ENCODE results near the gene TAS1R3.

TAS1R3 gene

DNA sequence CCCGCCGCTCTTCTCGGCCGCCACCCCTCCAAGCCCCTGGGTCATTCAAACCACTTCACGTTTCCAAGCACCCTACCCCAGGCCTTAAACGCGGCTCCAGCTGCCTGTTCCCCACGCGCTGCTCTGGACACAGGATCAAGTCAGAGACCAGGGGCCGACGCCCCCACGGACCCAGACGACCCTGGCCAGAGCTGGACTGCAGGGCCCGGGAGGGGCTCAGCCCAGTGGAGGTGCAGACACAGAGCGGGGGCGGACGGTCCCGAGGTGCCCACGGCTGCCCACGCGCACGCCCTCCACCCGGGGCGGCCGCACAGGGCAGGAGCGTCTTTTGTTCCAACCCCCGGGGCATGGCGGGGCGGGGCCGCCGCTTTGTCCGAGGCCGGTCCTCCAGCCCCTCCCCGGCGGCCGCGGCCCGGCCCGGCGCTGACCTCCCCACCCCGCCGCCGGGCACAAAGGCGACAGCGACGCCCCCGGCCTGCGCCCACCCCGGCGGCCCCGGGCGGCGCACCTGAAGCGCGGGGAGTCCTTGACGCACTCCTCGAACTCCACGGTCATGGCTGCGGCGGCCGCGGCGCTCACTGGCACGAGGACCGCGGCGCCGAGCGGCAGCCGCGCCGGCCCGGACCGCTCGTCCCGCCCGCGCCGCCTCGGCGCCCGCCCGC lies 23.7 kb upstream of the TAS1R3 start (continued):
- TF ChIP-seq, protein P1, sequence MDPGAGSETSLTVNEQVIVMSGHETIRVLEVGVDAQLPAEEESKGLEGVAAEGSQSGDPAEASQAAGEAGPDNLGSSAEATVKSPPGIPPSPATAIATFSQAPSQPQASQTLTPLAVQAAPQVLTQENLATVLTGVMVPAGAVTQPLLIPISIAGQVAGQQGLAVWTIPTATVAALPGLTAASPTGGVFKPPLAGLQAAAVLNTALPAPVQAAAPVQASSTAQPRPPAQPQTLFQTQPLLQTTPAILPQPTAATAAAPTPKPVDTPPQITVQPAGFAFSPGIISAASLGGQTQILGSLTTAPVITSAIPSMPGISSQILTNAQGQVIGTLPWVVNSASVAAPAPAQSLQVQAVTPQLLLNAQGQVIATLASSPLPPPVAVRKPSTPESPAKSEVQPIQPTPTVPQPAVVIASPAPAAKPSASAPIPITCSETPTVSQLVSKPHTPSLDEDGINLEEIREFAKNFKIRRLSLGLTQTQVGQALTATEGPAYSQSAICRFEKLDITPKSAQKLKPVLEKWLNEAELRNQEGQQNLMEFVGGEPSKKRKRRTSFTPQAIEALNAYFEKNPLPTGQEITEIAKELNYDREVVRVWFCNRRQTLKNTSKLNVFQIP (CRISPR knock-in tag; IDR thresholded peaks at IDR 0.05; ENCODE audit: borderline replicate concordance, low read depth): no peak

GRCh38 chr1:1307923-1308755 lies 22.9 kb upstream of the TAS1R3 start, which contains the start of the genes ACAP3 and PUSL1:
Gene ACAP3 (minus strand): TSS chr1:1307930. CDS start chr1:1307815, 115 bp downstream.
Gene PUSL1 (plus strand): TSS chr1:1308597. CDS start chr1:1308644, 47 bp downstream.
- ATAC-seq: peak; percentile 56
- no peak for TF ChIP-seq TOX (CRISPR knock-in tag; IDR thresholded peaks at IDR 0.05; ENCODE audit: borderline replicate concordance)
- TF ChIP-seq GLIS3 (CRISPR knock-in tag; IDR thresholded peaks at IDR 0.05): no peak
- TF ChIP-seq PPARA (CRISPR knock-in tag; IDR thresholded peaks at IDR 0.05; ENCODE audit: borderline replicate concordance): no peak
- TF ChIP-seq ARNTL (CRISPR knock-in tag; IDR thresholded peaks at IDR 0.05; ENCODE audit: borderline replicate concordance, low read depth): no peak

DNA sequence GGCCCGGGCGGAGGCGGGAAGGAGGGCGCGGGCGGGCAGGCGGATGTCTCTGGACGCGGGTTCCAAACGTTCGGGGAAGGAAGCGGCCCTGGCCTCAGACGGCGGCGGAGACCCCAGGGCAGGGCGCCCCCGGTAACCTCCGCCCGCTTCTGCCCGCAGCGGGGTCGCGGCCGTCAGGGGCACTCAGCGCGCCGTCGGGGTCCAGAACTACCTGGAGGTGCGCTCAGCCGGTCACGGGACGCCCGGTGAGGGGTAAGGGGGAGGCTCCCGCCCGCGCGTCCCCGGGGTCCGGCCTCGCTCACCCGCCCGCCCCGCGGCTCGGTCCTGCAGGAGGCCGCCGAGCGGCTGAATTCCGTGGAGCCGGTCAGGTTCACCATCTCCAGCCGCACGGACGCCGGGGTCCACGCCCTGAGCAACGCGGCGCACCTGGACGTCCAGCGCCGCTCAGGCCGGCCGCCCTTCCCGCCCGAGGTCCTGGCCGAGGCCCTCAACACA lies 22.3 kb upstream of the TAS1R3 start:
- ATAC-seq: peak; percentile 2
- TF ChIP-seq OSR1 (CRISPR knock-in tag; IDR thresholded peaks at IDR 0.05) (no peak), CSDC2 (CRISPR knock-in tag; IDR thresholded peaks at IDR 0.05) (no peak), ESRRG (CRISPR knock-in tag; IDR thresholded peaks at IDR 0.05) (no peak), ZNF8 (CRISPR knock-in tag; IDR thresholded peaks at IDR 0.05) (no peak), PPARA (CRISPR knock-in tag; IDR thresholded peaks at IDR 0.05; ENCODE audit: borderline replicate concordance) (no peak), ISL1 (CRISPR knock-in tag; IDR thresholded peaks at IDR 0.05) (no peak), ZNF565 (CRISPR knock-in tag; conservative IDR thresholded peaks at IDR 0.05; ENCODE audit: low read depth) (no peak), CREB5 (CRISPR knock-in tag; IDR thresholded peaks at IDR 0.05; ENCODE audit: low read depth) (no peak), ZFP30 (CRISPR knock-in tag; IDR thresholded peaks at IDR 0.05) (no peak)

- peak; percentile 0 for ATAC-seq
- TF ChIP-seq ZNF70 (CRISPR knock-in tag; IDR thresholded peaks at IDR 0.05) (no peak), ZFP30 (CRISPR knock-in tag; IDR thresholded peaks at IDR 0.05) (no peak), TOX (CRISPR knock-in tag; IDR thresholded peaks at IDR 0.05; ENCODE audit: borderline replicate concordance) (no peak), PATZ1 (CRISPR knock-in tag; IDR thresholded peaks at IDR 0.05; ENCODE audit: borderline replicate concordance) (no peak), ISL1 (CRISPR knock-in tag; IDR thresholded peaks at IDR 0.05) (no peak), OSR1 (CRISPR knock-in tag; IDR thresholded peaks at IDR 0.05) (no peak), CREB5 (CRISPR knock-in tag; IDR thresholded peaks at IDR 0.05; ENCODE audit: low read depth) (no peak), ZFP3 (CRISPR knock-in tag; IDR thresholded peaks at IDR 0.05) (no peak), CSDC2 (CRISPR knock-in tag; IDR thresholded peaks at IDR 0.05) (no peak), SNAI2 (CRISPR knock-in tag; IDR thresholded peaks at IDR 0.05) (no peak), ZC3H10 (CRISPR knock-in tag; IDR thresholded peaks at IDR 0.05) (no peak), ZNF8 (CRISPR knock-in tag; IDR thresholded peaks at IDR 0.05) (no peak), BACH2 (CRISPR knock-in tag; IDR thresholded peaks at IDR 0.05; ENCODE audit: borderline replicate concordance) (no peak)
- TF ChIP-seq, protein P2, sequence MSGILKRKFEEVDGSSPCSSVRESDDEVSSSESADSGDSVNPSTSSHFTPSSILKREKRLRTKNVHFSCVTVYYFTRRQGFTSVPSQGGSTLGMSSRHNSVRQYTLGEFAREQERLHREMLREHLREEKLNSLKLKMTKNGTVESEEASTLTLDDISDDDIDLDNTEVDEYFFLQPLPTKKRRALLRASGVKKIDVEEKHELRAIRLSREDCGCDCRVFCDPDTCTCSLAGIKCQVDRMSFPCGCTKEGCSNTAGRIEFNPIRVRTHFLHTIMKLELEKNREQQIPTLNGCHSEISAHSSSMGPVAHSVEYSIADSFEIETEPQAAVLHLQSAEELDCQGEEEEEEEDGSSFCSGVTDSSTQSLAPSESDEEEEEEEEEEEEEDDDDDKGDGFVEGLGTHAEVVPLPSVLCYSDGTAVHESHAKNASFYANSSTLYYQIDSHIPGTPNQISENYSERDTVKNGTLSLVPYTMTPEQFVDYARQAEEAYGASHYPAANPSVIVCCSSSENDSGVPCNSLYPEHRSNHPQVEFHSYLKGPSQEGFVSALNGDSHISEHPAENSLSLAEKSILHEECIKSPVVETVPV (CRISPR knock-in tag; IDR thresholded peaks at IDR 0.05): no peak
- TF ChIP-seq, protein P1 (CRISPR knock-in tag; IDR thresholded peaks at IDR 0.05; ENCODE audit: borderline replicate concordance, low read depth): no peak
These were observed 21.6 kb upstream of the TAS1R3 start for GRCh38 chr1:1309251-1310108.
